ENCODE data around the gene SPPL2C.

SPPL2C gene

GRCh38 chr17:45871718-45872117, 27.0 kb downstream of the SPPL2C start:
- no peak overlapping the region for H3K4me2 ChIP-seq
- no peak overlapping the region for H3K9ac ChIP-seq
- no peaks in the 10 kb centered on the region for H3K36me3 ChIP-seq (ENCODE audit: insufficient read depth)
- no peak for TF ChIP-seq CTCF (conservative IDR thresholded peaks at IDR 0.05; ENCODE audit: low read depth, low read length)
- no peak overlapping the region for H3K4me3 ChIP-seq (IDR thresholded peaks at IDR 0.05; ENCODE audit: insufficient read depth, low read depth, low read length)
- peaks cover 36% of the 10 kb centered on the region for H3K4me1 ChIP-seq (ENCODE audit: low read depth, poor library complexity, severe bottlenecking)
- no peaks in the 10 kb centered on the region for H3K27me3 ChIP-seq (ENCODE audit: insufficient read depth, low read depth)
- no peaks in the 10 kb centered on the region for H3K79me2 ChIP-seq (ENCODE audit: insufficient read depth, low read depth)
- H4K20me1 ChIP-seq (ENCODE audit: insufficient read depth): no peaks in the 10 kb centered on the region
- no peak overlapping the region for H2AFZ ChIP-seq (ENCODE audit: low read depth)
- no peak overlapping the region for H3K27ac ChIP-seq

GRCh38 chr17:45873728-45874127, 29.0 kb downstream of the SPPL2C start:
- H3K4me2 ChIP-seq: peak overlapping the region; percentile 87
- TF ChIP-seq CTCF (conservative IDR thresholded peaks at IDR 0.05; ENCODE audit: low read depth, low read length): no peak
- peak overlapping the region; percentile 78 for H3K9ac ChIP-seq
- H3K36me3 ChIP-seq (ENCODE audit: insufficient read depth): no peaks in the 10 kb centered on the region
- H3K4me3 ChIP-seq (IDR thresholded peaks at IDR 0.05; ENCODE audit: insufficient read depth, low read depth, low read length): no peak overlapping the region
- peak overlapping the region; percentile 53 for H2AFZ ChIP-seq (ENCODE audit: low read depth)
- H4K20me1 ChIP-seq (ENCODE audit: insufficient read depth): no peaks in the 10 kb centered on the region
- peaks cover 36% of the 10 kb centered on the region for H3K4me1 ChIP-seq (ENCODE audit: low read depth, poor library complexity, severe bottlenecking)
- no peaks in the 10 kb centered on the region for H3K27me3 ChIP-seq (ENCODE audit: insufficient read depth, low read depth)
- H3K27ac ChIP-seq: peak overlapping the region; percentile 97
- no peaks in the 10 kb centered on the region for H3K79me2 ChIP-seq (ENCODE audit: insufficient read depth, low read depth)

- no peak for TF ChIP-seq CTCF (conservative IDR thresholded peaks at IDR 0.05; ENCODE audit: low read depth, low read length)
- Histone ChIP-seq H2AFZ (ENCODE audit: low read depth) (peak overlapping the region; percentile 53), H3K4me1 (ENCODE audit: low read depth, poor library complexity, severe bottlenecking) (peaks cover 36% of the 10 kb centered on the region), H4K20me1 (ENCODE audit: insufficient read depth) (no peaks in the 10 kb centered on the region), H3K27me3 (ENCODE audit: insufficient read depth, low read depth) (no peaks in the 10 kb centered on the region), H3K79me2 (ENCODE audit: insufficient read depth, low read depth) (no peaks in the 10 kb centered on the region), H3K36me3 (ENCODE audit: insufficient read depth) (no peaks in the 10 kb centered on the region), H3K4me2 (peak overlapping the region; percentile 87), H3K9ac (peak overlapping the region; percentile 78), H3K4me3 (IDR thresholded peaks at IDR 0.05; ENCODE audit: insufficient read depth, low read depth, low read length) (no peak overlapping the region), H3K27ac (peak overlapping the region; percentile 97)
These were observed 29.5 kb downstream of the SPPL2C start for GRCh38 chr17:45874151-45874550.

- H3K79me2 ChIP-seq (ENCODE audit: insufficient read depth, low read depth): no peaks in the 10 kb centered on the region
- H4K20me1 ChIP-seq (ENCODE audit: insufficient read depth): no peaks in the 10 kb centered on the region
- H3K4me1 ChIP-seq (ENCODE audit: low read depth, poor library complexity, severe bottlenecking): peaks cover 35% of the 10 kb centered on the region
- H3K4me3 ChIP-seq (IDR thresholded peaks at IDR 0.05; ENCODE audit: insufficient read depth, low read depth, low read length): no peak overlapping the region
- H3K9ac ChIP-seq: no peak overlapping the region
- H2AFZ ChIP-seq (ENCODE audit: low read depth): no peak overlapping the region
- no peak for TF ChIP-seq CTCF (conservative IDR thresholded peaks at IDR 0.05; ENCODE audit: low read depth, low read length)
- no peaks in the 10 kb centered on the region for H3K27me3 ChIP-seq (ENCODE audit: insufficient read depth, low read depth)
- no peak overlapping the region for H3K4me2 ChIP-seq
- H3K27ac ChIP-seq: no peak overlapping the region
- H3K36me3 ChIP-seq (ENCODE audit: insufficient read depth): no peaks in the 10 kb centered on the region
These were observed 31.9 kb downstream of the SPPL2C start for GRCh38 chr17:45876539-45876938.

Measured in KMS-11 (cell line).